Gastroesophageal sphincter (tissue), 3 donors: Measurements from ENCODE around the gene TNFSF13B.

Source experiments
- CTCF ChIP-seq, 4 experiments: fragments of 200-600 bp in 2 of 4; fragments of 450-650 bp in 2 of 4; sonication (generic) in 1 of 4; IDR thresholded peaks; one replicate each; pipeline ENCODE4 v1.5.1; 2017 to 2019; ENCODE audit warnings: antibody characterized with exemption in 4 of 4, mild to moderate bottlenecking in 2 of 4, moderate library complexity in 2 of 4
- POLR2A ChIP-seq, 2 donors: fragments of 450-650 bp; IDR thresholded peaks; one replicate each; pipeline ENCODE4 v1.6.1; 2017; ENCODE audit warnings: antibody characterized with exemption in 2 of 2, mild to moderate bottlenecking in 2 of 2, moderate library complexity in 1 of 2
- POLR2AphosphoS5 ChIP-seq: sonication (generic); formaldehyde crosslinking; IDR thresholded peaks from one replicate; pipeline ENCODE4 v1.6.1; 2017; ENCODE audit warnings: antibody characterized with exemption

GRCh38 chr13:108352599-108352998 is 83.1 kb downstream of the TNFSF13B start:
- TF ChIP-seq CTCF (IDR thresholded peaks at IDR 0.05) (no peak), POLR2A (IDR thresholded peaks at IDR 0.05) (no peak), POLR2AphosphoS5 (no peak)
